Activated T-cell treated with anti-CD3 and anti-CD28 coated beads for 1 hour (primary cell): Measurements from ENCODE around the gene CSF1.

ENCODE experiments used
- DNase-seq: peaks from one replicate; pipeline ENCODE4 v3.0.0-alpha.2; 2020; ENCODE audit warnings: low read depth

The CSF1 gene

DNA sequence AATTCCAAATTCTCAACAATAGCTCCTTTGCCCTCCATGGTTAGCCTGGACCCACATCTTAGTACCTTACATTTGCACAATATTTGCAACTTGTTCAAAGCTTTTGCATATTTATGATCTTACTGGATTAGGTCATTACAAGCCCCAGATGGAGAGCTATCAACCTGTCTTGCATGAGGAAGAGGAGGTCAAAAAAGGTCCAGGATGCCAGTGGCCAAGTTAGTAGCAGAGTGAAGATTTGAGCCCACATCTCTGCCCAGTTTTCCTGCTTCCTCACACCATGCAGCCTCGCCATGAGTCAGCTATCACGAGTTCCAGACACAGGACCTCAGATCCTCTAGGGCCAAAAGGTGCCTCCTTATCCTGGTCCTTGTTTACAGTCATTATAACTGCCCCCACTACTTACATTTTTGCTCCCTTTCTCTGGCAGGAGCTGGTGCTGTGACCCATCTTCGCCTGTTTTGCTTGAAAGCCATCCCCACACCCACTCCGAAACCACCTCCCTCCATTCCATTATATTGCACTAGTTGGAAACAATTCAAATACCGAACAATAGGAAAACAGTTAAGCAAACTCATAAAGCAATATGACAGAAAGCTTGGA, 68.9 kb downstream of the CSF1 start:
- DNase-seq, result no peak
